ENCODE measurements around the gene MAT2A.
"Not testable (repeated sequence)": the region's sequence is repeated elsewhere in the genome, so short reads cannot be mapped to it uniquely, and the experiment has no call there.

The MAT2A gene

GRCh38 chr2:85578243-85579180, 39.5 kb downstream of the MAT2A start:
- DNase-seq (ENCODE audit: extremely low read depth in 1 of 2, low read depth in 1 of 2) = no peak

DNA sequence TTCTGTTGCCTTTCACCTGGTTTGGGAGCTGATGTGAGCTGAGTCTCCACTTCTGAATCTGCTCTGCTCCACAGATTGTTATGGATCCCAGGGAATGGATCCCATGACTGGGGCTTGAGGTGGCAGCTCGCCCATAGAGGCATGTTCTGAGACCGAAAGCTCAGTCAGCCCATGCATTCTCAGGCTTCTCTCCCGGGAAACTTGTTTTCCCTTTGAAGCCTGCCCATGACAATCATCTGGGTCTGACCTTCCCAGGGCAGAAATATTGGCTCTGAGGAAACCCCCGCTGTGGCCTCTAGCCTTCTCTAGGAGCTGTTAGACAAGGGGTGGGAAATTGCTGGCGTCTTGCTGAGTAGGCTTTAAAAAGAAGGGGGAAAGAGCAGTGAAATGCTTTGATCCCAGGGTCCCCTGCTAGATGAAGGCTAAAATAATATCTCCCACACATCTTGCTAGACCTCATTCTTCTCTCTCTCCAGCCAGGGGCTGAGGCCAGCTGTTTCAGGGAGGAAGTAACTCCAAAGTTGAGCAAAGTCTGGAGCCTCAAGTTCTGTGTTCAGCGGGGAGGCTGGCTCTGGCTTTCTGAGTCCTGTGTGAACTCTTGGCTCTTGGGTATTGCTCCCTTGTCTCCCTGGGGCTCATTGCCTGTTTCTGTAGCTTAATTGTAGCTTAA, 40.4 kb downstream of the MAT2A start:
- DNase-seq (ENCODE audit: extremely low read depth in 1 of 2, low read depth in 1 of 2) = no peak

DNA sequence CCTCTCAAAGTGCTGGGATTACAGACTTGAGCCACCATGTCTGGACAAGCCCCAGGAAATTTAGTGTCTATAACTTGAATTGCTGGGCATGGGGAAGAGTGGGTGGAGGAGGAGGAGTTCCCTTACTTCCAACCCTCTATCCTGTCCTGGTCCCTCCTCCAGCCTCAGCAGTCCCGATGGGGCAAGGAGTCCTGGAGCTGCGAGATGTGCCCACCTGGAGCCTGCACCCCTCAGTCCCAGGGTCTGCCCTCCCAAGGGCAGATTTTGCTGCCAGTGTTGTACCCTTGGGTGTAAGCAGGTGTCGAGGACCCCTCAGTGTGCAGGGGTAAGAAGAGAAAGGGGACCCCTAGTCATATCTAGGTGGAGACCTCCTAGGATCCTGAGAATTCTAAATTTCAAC, 41.2 kb downstream of the MAT2A start:
- DNase-seq (ENCODE audit: extremely low read depth in 1 of 2, low read depth in 1 of 2) = no peak

GRCh38 chr2:85582492-85582891, 43.5 kb downstream of the MAT2A start:
- no peak for DNase-seq (ENCODE audit: extremely low read depth in 1 of 2, low read depth in 1 of 2)

DNA sequence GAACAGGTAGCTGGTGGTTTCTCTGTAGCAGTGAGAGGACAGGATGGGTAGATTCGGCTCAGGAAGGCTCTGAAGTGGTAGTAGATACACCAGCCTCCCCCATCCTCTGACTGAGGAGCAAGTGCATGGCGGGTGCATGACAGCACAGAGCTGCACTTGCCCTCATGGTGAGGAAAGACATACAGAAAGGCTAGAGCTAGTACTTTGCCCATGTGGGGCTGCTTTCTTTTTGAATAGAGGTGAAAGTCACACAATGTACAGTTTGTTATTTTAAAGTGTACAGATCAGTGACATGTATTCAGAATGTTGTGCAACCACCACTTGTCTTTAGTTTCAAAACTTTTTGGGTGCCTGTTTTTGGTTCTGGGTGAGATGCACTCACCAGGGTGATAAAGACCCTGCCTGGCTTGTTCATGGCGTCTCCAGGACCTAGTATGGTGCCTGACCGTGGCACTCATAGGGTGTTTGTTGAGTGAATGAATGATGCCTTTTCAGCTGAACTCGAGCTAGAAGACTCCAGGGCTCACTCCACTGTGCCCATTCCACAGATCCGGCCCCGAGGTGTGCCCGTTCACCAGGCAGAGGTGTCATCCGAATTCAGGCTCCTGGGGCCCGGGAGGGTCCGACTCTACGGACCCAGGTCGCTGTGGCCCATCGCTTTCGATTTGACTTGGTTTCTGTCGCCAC, 44.8 kb downstream of the MAT2A start:
- DNase-seq (ENCODE audit: extremely low read depth in 1 of 2, low read depth in 1 of 2) = no peak

GRCh38 chr2:85584354-85584856, 45.4 kb downstream of the MAT2A start, which contains the start of gene VAMP5:
VAMP5 (plus strand) TSS chr2:85584431; CDS start chr2:85584491, 60 bp downstream.
- no peak for DNase-seq (ENCODE audit: extremely low read depth in 1 of 2, low read depth in 1 of 2)

GRCh38 chr2:85584857-85585780, 46.2 kb downstream of the MAT2A start:
- no peak for DNase-seq (ENCODE audit: extremely low read depth in 1 of 2, low read depth in 1 of 2)

- no peak for DNase-seq (ENCODE audit: extremely low read depth in 1 of 2, low read depth in 1 of 2)
Measured at GRCh38 chr2:85585781-85586105, 46.8 kb downstream of the MAT2A start.

- no peak for DNase-seq (ENCODE audit: extremely low read depth in 1 of 2, low read depth in 1 of 2)
Measured at GRCh38 chr2:85588236-85588635, 49.3 kb downstream of the MAT2A start.

DNA sequence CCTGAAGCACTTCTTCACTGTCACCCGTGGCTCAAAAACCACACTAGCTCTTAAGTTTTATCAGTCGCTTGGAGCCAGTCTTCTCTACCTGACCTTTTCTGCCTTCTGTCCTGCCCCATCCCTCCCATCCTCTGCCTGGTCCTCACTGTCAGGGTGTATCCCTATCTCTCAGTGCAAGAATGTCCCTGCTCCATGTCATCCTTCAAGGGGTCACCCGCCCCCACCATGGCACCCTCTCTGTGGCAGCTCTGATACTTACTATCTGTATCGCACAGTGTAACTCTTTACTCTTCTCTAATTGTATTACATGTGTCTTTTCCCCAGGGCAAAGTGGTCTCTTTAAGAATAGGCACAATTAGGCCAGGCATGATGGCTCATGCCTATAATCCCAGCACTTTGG, 49.7 kb downstream of the MAT2A start:
- no peak for DNase-seq (ENCODE audit: extremely low read depth in 1 of 2, low read depth in 1 of 2)

GRCh38 chr2:85589181-85589580, 50.2 kb downstream of the MAT2A start:
- DNase-seq (ENCODE audit: extremely low read depth in 1 of 2, low read depth in 1 of 2) = no peak

DNA sequence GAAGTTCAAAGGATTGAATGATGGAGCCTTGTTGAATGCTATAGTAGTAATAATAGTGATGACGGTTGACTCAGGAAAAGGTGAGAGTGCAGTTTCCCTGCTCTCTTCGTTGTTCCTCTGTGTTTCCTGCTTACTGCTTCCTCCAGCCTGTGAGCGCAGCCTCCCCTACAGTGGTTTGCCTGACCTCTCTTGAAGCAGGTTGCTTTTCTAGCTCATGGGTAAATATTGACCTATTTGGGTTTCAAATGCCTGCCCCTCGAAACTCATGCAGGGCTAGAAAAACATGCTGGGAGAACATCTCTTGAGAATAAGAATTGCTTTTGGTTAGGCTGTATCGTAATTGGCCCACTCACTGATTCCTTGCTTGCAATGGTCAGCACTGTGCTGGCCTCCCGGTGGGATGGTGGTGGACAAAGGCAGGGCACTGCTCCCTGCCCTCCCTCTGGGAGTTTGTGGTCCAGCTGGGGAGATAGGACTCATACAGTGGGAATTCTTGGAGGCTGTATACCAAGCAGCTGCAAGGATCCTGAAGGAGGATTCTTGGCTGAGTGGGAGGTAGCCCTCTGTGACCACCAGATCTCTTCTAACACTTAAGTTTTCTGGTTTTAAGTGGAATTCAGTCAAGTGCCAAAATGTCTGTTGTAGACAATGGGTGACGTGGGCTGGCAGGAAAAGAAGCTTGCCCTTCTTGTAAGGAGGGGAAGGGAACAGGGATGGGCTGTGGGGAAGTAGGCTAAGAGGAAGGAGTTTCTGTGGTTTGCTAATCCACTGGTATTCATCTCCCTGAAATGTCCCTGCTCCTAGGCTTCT, 51.2 kb downstream of the MAT2A start:
- DNase-seq (ENCODE audit: extremely low read depth in 1 of 2, low read depth in 1 of 2) = no peak

GRCh38 chr2:85590950-85591349, 52.0 kb downstream of the MAT2A start:
- DNase-seq (ENCODE audit: extremely low read depth in 1 of 2, low read depth in 1 of 2) = no peak

- DNase-seq (ENCODE audit: extremely low read depth in 1 of 2, low read depth in 1 of 2) = no peak
Measured at GRCh38 chr2:85591563-85591962, 52.6 kb downstream of the MAT2A start.

- not testable (repeated sequence) for DNase-seq (ENCODE audit: extremely low read depth in 1 of 2, low read depth in 1 of 2)
Measured at GRCh38 chr2:85592299-85592698, 53.3 kb downstream of the MAT2A start.

DNA sequence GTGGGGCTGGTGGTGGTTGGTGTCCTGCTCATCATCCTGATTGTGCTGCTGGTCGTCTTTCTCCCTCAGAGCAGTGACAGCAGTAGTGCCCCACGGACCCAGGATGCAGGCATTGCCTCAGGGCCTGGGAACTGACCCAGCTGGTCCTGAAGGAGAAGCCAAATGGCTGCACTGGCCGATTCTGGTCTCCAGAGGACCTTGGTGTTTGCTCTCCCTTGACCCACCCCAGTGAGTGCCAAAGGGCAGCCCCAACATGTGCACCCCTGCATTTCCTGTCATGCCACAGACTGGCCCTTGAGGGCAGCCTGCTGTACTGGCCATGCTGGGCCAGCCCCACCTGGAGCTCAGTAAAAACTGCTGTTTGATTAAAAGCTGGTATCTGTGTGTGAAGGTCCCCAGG, 54.1 kb downstream of the MAT2A start:
- DNase-seq (ENCODE audit: extremely low read depth in 1 of 2, low read depth in 1 of 2) = no peak

Measured in activated CD8-positive, alpha-beta memory T cell treated with anti-CD3 and anti-CD28 coated beads for 1 hour (primary cell).